Neutrophil (primary cell): ENCODE results near the gene TBC1D30.

ENCODE experiments used
- H3K27ac ChIP-seq: fragments of 200-600 bp; sonication (generic); 2 replicates; pipeline ENCODE4 v1.5.1; 2016; ENCODE audit warnings: mild to moderate bottlenecking, moderate library complexity
- H3K27me3 ChIP-seq: fragments of 200-600 bp; sonication (generic); 2 replicates; pipeline ENCODE4 v1.6.0; 2016; ENCODE audit warnings: mild to moderate bottlenecking
- H3K36me3 ChIP-seq: fragments of 200-600 bp; sonication (generic); 2 replicates; pipeline ENCODE4 v1.5.1; 2017
- H3K4me1 ChIP-seq, 2 experiments: fragments of 200-600 bp in 1 of 2; sonication (generic) in 1 of 2; 1 replicate in 1 of 2; 2 replicates in 1 of 2; pipeline versions ENCODE4 v1.5.1 to v1.6.1; 2013 to 2016; ENCODE audit warnings: low read depth in 1 of 2, low read length in 1 of 2, mild to moderate bottlenecking in 1 of 2, moderate library complexity in 1 of 2; ENCODE audit not compliant: control insufficient read depth in 1 of 2, insufficient read depth in 1 of 2
- H3K4me3 ChIP-seq, 2 experiments: fragments of 200-600 bp in 1 of 2; sonication (generic) in 1 of 2; 1 replicate in 1 of 2; 2 replicates in 1 of 2; pipeline ENCODE4 v1.5.1; 2013 to 2016; ENCODE audit warnings: low read depth in 1 of 2, low read length in 1 of 2, mild to moderate bottlenecking in 1 of 2, moderate library complexity in 1 of 2
- H3K9me3 ChIP-seq: fragments of 200-600 bp; sonication (generic); 2 replicates; pipeline ENCODE4 v1.5.1; 2016
- CTCF ChIP-seq: fragments of 200-600 bp; sonication (generic); IDR thresholded peaks from 2 replicates; pipeline ENCODE4 v1.5.1; 2016; ENCODE audit warnings: antibody characterized with exemption

Gene TBC1D30

GRCh38 chr12:64903479-64904152 lies 79.2 kb downstream of the TBC1D30 start:
- no peak for TF ChIP-seq CTCF
- H3K36me3 ChIP-seq, result no peaks in the 10 kb centered on the region
- H3K4me1 ChIP-seq, result no peaks in the 10 kb centered on the region
- peaks cover 81% of the 10 kb centered on the region for H3K27me3 ChIP-seq
- no peaks in the 10 kb centered on the region for H3K9me3 ChIP-seq
- H3K4me3 ChIP-seq, result no peak overlapping the region
- H3K27ac ChIP-seq, result no peak overlapping the region

- H3K4me3 ChIP-seq, result no peak overlapping the region
- no peaks in the 10 kb centered on the region for H3K36me3 ChIP-seq
- no peaks in the 10 kb centered on the region for H3K4me1 ChIP-seq
- H3K27ac ChIP-seq, result no peak overlapping the region
- no peak for TF ChIP-seq CTCF
- no peaks in the 10 kb centered on the region for H3K9me3 ChIP-seq
- peaks cover 79% of the 10 kb centered on the region for H3K27me3 ChIP-seq
Observed at GRCh38 chr12:64907097-64907496, 82.7 kb downstream of the TBC1D30 start.

GRCh38 chr12:64909124-64909523 lies 84.7 kb downstream of the TBC1D30 start:
- Histone ChIP-seq H3K27me3 (peaks cover 78% of the 10 kb centered on the region), H3K9me3 (no peaks in the 10 kb centered on the region), H3K36me3 (no peaks in the 10 kb centered on the region), H3K4me1 (no peaks in the 10 kb centered on the region), H3K27ac (no peak overlapping the region), H3K4me3 (no peak overlapping the region)
- no peak for TF ChIP-seq CTCF

- Histone ChIP-seq H3K27me3 (peaks cover 81% of the 10 kb centered on the region), H3K4me3 (no peak overlapping the region), H3K36me3 (no peaks in the 10 kb centered on the region), H3K9me3 (no peaks in the 10 kb centered on the region), H3K27ac (no peak overlapping the region), H3K4me1 (no peaks in the 10 kb centered on the region)
- no peak for TF ChIP-seq CTCF
Observed at GRCh38 chr12:64911081-64911480, 86.6 kb downstream of the TBC1D30 start.

- TF ChIP-seq CTCF, result no peak
- peaks cover 81% of the 10 kb centered on the region for H3K27me3 ChIP-seq
- H3K9me3 ChIP-seq, result no peaks in the 10 kb centered on the region
- no peaks in the 10 kb centered on the region for H3K36me3 ChIP-seq
- no peak overlapping the region for H3K27ac ChIP-seq
- no peak overlapping the region for H3K4me3 ChIP-seq
- H3K4me1 ChIP-seq, result no peaks in the 10 kb centered on the region
Observed at GRCh38 chr12:64911912-64912311, 87.5 kb downstream of the TBC1D30 start.
